Endodermal cell (in vitro differentiated cells): ENCODE data around the gene TLE1. TPM values are rescaled to one million over a fixed set of nuclear protein-coding genes. Genes with fewer than 3 reads are reported as not detected.
A peak's percentile ranks its signal among the peaks of the same experiment; 100 is the strongest.
"Not testable (repeated sequence)": the region's sequence is repeated elsewhere in the genome, so short reads cannot be mapped to it uniquely, and the experiment has no call there.

Experiments used
- DNase-seq: peaks from one replicate; pipeline ENCODE4 v3.0.0-alpha.2; 2017
- H3K27ac ChIP-seq: 2 replicates; pipeline ENCODE4 v1.5.1; 2013; ENCODE audit warnings: mild to moderate bottlenecking, low read depth, low read length, moderate library complexity
- H3K27me3 ChIP-seq: 2 replicates; pipeline ENCODE4 v1.6.1; 2013; ENCODE audit warnings: mild to moderate bottlenecking, low read length, moderate library complexity; ENCODE audit not compliant: insufficient read depth, control insufficient read depth, poor library complexity, severe bottlenecking
- H3K36me3 ChIP-seq: 2 replicates; pipeline ENCODE4 v1.7.0; 2013; ENCODE audit warnings: mild to moderate bottlenecking, low read length, moderate library complexity; ENCODE audit not compliant: control insufficient read depth, insufficient read depth
- H3K4me1 ChIP-seq: one replicate; pipeline ENCODE4 v1.7.0; 2013; ENCODE audit warnings: low read length; ENCODE audit not compliant: control insufficient read depth, insufficient read depth
- H3K4me3 ChIP-seq: 2 replicates; pipeline ENCODE4 v1.5.1; 2013; ENCODE audit warnings: mild to moderate bottlenecking, low read length, moderate library complexity
- H3K9ac ChIP-seq: 2 replicates; pipeline ENCODE4 v1.6.1; 2013; ENCODE audit warnings: mild to moderate bottlenecking, low read length, moderate library complexity; ENCODE audit not compliant: poor library complexity, severe bottlenecking; ENCODE audit errors: extremely low read depth
- H3K9me3 ChIP-seq: 2 replicates; pipeline ENCODE4 v1.6.1; 2013; ENCODE audit warnings: mild to moderate bottlenecking, low read length, moderate library complexity; ENCODE audit not compliant: control insufficient read depth
- H3K27ac Mint-ChIP-seq: 2 replicates; pipeline ENCODE4 v1.8.0; 2020; ENCODE audit warnings: mixed read lengths
- H3K27me3 Mint-ChIP-seq: 2 replicates; pipeline ENCODE4 v1.8.0; 2021; ENCODE audit warnings: mild to moderate bottlenecking, mixed read lengths; ENCODE audit not compliant: insufficient read depth
- H3K36me3 Mint-ChIP-seq: 2 replicates; pipeline ENCODE4 v1.8.0; 2020; ENCODE audit warnings: low read depth, mixed read lengths
- H3K4me1 Mint-ChIP-seq: 2 replicates; pipeline ENCODE4 v1.8.0; 2020; ENCODE audit warnings: mixed read lengths
- H3K4me3 Mint-ChIP-seq: 2 replicates; pipeline ENCODE4 v1.8.0; 2020; ENCODE audit warnings: mild to moderate bottlenecking, moderate library complexity, mixed read lengths
- H3K9me3 Mint-ChIP-seq: 2 replicates; pipeline ENCODE4 v1.8.0; 2020; ENCODE audit warnings: mild to moderate bottlenecking, mixed read lengths
- WGBS, 2 experiments: methylation state at CpG; one replicate each; pipeline versions ENCODE4 v1.1.5 to v1.1.7; 2013; ENCODE audit warnings: missing lambda C conversion rate in 2 of 2, mixed read lengths in 1 of 2; ENCODE audit not compliant: insufficient coverage in 1 of 2, insufficient read length in 1 of 2; 5-methylcytosine and 5-hydroxymethylcytosine counted together
- total RNA-seq, 2 donors: library from RNA; stranded (reverse); fragmentation: NEBNext Ultra II Directional in 1 of 2; extraction: Animal tissue kit (Norgen Biotek cat#: 25700) in 1 of 2; gene quantifications; 2 replicates in 1 of 2; 3 replicates in 1 of 2; pipeline ENCODE4 v1.2.1, GENCODE V29; 2021
- TF ChIP-seq, protein P1 (sequence below): fragments of 200-600 bp; sonication (generic); conservative IDR thresholded peaks from 2 replicates; pipeline ENCODE4 v1.5.0; 2021; ENCODE audit warnings: antibody characterized with exemption, mild to moderate bottlenecking

Gene TLE1
- total RNA-seq, 2 donors from 2014 or later, result 49.7 to 73.5 TPM

DNA sequence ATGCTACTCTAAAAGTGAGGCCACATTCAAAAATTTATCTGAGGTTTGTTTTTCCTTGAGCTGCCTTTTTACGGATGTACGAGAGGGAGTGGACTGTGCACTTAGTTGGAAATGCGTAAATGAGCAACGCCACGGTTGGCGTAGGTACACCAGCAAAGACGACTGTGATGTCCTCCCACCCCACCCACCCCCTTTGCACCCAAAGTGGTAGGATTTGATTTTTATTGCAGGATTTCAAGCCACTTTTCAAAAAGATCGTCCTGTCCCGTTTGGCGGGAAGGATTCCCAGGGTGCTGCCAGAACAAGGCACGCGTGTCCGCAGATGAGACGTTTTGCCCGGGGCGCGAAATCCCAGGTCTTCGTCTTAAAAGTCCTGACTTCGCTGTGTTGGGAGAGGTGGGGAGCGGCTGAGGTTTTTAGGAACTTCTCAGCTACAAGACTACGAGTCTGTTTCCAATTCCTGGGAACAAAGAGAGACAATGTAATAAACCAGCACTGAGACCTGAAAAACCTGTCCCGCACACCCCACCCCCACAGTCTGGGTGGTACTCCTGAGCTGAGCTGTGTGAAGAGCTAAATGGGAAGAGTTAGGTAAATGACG is 1.0 kb upstream of the TLE1 start:
- Mint-ChIP-seq H3K4me3 (no peak overlapping the region), H3K4me1 (peaks cover 25% of the 10 kb centered on the region), H3K9me3 (no peaks in the 10 kb centered on the region), H3K27me3 (peaks cover 43% of the 10 kb centered on the region), H3K27ac (peak overlapping the region; percentile 87), H3K36me3 (no peaks in the 10 kb centered on the region)
- H3K9me3 ChIP-seq, result no peaks in the 10 kb centered on the region
- peaks cover 25% of the 10 kb centered on the region for H3K27me3 ChIP-seq
- peak overlapping the region; percentile 53 for H3K9ac ChIP-seq
- DNase-seq, result peak; percentile 80
- WGBS, 2 experiments, result 2 to 6% methylated on average over 11 to 18 of the region's 23 CpGs
- H3K4me3 ChIP-seq, result peak overlapping the region; percentile 82
- peaks cover 5% of the 10 kb centered on the region for H3K4me1 ChIP-seq
- TF ChIP-seq, protein P1, sequence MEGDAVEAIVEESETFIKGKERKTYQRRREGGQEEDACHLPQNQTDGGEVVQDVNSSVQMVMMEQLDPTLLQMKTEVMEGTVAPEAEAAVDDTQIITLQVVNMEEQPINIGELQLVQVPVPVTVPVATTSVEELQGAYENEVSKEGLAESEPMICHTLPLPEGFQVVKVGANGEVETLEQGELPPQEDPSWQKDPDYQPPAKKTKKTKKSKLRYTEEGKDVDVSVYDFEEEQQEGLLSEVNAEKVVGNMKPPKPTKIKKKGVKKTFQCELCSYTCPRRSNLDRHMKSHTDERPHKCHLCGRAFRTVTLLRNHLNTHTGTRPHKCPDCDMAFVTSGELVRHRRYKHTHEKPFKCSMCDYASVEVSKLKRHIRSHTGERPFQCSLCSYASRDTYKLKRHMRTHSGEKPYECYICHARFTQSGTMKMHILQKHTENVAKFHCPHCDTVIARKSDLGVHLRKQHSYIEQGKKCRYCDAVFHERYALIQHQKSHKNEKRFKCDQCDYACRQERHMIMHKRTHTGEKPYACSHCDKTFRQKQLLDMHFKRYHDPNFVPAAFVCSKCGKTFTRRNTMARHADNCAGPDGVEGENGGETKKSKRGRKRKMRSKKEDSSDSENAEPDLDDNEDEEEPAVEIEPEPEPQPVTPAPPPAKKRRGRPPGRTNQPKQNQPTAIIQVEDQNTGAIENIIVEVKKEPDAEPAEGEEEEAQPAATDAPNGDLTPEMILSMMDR, result no peak
- H3K27ac ChIP-seq, result peak overlapping the region; percentile 5
- H3K36me3 ChIP-seq, result peaks cover 16% of the 10 kb centered on the region

DNA sequence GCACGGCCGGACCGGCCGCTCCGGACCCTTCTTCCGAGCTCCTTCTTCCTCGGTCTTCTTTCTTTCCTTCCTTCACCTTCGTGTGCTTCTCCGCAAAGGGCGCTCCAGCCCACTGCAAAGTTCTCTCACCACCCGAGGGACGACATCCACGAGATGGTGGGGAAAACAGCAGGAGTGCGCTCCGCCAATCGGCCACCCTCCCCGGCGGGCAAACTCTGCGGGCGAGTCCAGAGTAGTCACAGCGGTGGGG is 329 bp downstream of the TLE1 start:
- H3K27me3 Mint-ChIP-seq, result peaks cover 35% of the 10 kb centered on the region
- peak overlapping the region; percentile 98 for H3K4me3 ChIP-seq
- peak overlapping the region; percentile 76 for H3K27ac ChIP-seq
- peak overlapping the region; percentile 98 for H3K27ac Mint-ChIP-seq
- peaks cover 35% of the 10 kb centered on the region for H3K27me3 ChIP-seq
- not testable (repeated sequence) for H3K36me3 Mint-ChIP-seq, H3K9me3 Mint-ChIP-seq, H3K9me3 ChIP-seq, DNase-seq, H3K4me3 Mint-ChIP-seq
- 0% methylated on average over 1 to 21 of the region's 21 CpGs for WGBS, 2 experiments
- H3K4me1 Mint-ChIP-seq, result peaks cover 17% of the 10 kb centered on the region
- peaks cover 29% of the 10 kb centered on the region for H3K36me3 ChIP-seq
- peaks cover 12% of the 10 kb centered on the region for H3K4me1 ChIP-seq
- H3K9ac ChIP-seq, result peak overlapping the region; percentile 72

DNA sequence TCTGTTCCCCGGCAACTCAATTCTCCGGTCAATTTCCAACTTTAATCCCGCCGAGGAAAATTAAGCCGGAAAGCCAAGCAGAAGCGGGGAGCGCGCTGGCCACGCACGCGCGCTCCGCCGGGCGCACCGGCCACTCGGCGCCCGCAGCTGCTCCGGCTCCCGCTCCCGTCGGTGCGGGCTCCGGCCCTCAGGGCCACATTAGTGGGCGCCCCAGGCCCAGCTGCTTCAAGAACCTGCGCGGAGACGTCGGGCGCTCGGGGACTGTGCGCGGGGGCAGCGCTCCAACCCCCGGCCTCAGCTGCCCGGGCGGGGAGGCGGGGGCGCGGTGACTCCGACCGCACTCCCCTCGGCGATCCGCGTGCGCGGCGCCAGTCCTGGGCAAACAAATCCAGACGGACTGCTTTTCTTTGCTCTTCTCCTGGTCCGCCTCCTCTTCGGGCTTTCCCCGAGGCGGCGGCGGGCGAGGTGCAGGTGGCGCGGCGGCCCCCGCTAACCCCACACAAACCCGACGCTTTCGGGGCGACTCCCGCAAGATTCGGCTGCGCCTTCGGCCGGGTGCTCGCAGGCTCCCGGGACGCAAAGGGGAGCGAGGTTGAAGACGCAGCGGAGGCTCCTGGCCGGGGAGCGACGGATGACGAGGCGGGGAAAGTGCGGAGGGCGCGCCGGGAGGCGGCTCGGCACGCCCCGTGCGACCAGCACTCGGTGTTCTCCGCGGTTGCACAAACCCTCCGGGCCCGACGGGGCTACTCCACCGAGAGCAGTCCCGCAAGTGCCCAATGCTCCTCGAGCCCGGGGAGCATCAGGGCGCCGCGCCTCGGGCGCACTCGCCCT is 870 bp downstream of the TLE1 start:
- H3K36me3 Mint-ChIP-seq, H3K9me3 Mint-ChIP-seq, H3K4me3 Mint-ChIP-seq, H3K9me3 ChIP-seq, H3K4me1 ChIP-seq, H3K27ac Mint-ChIP-seq: not testable (repeated sequence)
- H3K27me3 Mint-ChIP-seq, result peaks cover 30% of the 10 kb centered on the region
- Histone ChIP-seq H3K4me3 (peak overlapping the region; percentile 98), H3K9ac (peak overlapping the region; percentile 72), H3K36me3 (peaks cover 35% of the 10 kb centered on the region), H3K27me3 (peaks cover 41% of the 10 kb centered on the region), H3K27ac (peak overlapping the region; percentile 86)
- H3K4me1 Mint-ChIP-seq, result peaks cover 12% of the 10 kb centered on the region
- DNase-seq, result peak; percentile 72
- 0% methylated on average over 17 to 107 of the region's 107 CpGs for WGBS, 2 experiments

DNA sequence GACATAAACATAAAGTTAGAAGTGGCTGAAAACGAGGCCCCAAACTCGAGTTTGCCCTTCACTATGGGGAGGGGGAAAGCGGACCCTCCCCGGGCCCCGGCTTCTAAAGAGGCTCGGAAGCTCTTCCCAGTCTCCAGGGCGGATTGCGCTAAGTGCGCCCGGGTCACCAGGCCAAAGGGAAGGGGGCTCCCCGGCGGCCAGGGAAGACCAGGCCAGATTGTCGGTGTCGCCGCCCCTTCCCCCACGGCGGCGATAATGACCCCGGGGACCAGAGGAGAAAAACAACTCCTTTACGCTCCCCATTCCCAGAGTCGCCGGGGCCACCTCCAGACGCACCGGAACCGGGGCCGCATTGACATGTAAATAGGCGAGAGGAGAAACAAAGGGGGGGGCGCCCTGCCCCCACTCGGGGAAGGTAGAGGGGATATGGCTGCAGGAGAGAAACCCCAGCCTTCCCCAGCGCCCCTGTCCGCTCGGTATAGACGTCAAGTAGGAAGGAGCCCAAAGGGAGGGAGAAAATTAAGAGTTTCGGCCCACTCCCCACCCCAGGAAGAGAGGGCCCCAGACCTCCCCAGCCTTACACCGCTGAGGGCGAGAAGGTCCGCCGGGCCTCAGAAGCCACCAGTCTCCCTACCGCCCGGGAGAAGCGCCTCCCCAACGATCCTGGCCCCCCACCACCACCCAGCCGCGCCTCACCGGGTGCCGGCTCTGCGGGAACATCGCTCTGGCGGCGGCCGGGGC is 1.7 kb downstream of the TLE1 start:
- peaks cover 42% of the 10 kb centered on the region for H3K36me3 ChIP-seq

More for the DNA sequence above, 1.7 kb downstream of the TLE1 start:
- Histone ChIP-seq H3K27me3 (peaks cover 45% of the 10 kb centered on the region), H3K9ac (peak overlapping the region; percentile 72), H3K4me3 (peak overlapping the region; percentile 98), H3K9me3 (no peaks in the 10 kb centered on the region), H3K4me1 (peaks cover 9% of the 10 kb centered on the region), H3K27ac (peak overlapping the region; percentile 86)
- H3K36me3 Mint-ChIP-seq, result no peaks in the 10 kb centered on the region
- DNase-seq, result peak; percentile 93
- WGBS, 2 experiments, result 0% methylated on average over 7 to 51 of the region's 51 CpGs
- H3K27ac Mint-ChIP-seq, result peak overlapping the region; percentile 92
- H3K4me3 Mint-ChIP-seq, result no peak overlapping the region
- H3K9me3 Mint-ChIP-seq, result no peaks in the 10 kb centered on the region
- H3K27me3 Mint-ChIP-seq, result peaks cover 23% of the 10 kb centered on the region
- TF ChIP-seq, protein P1, result no peak
- H3K4me1 Mint-ChIP-seq, result peaks cover 11% of the 10 kb centered on the region
